Natural killer cell (primary cell): Measurements from ENCODE around the gene DNAJC3. TPM values are rescaled to one million over a fixed set of nuclear protein-coding genes. Genes with fewer than 3 reads are reported as not detected.

ENCODE experiments used
- ATAC-seq, 3 donors: fragments of 150-1000 bp in 2 of 3; fragments of 200-7000 bp in 1 of 3; cut with Tn5 transposase; 1 replicate in 1 of 3; 2 replicates in 2 of 3; pipeline ENCODE4 v1.10.0; 2021; ENCODE audit warnings: mild to moderate bottlenecking in 2 of 3, moderate library complexity in 2 of 3
- DNase-seq, 2 donors: peaks; one replicate each; pipeline versions ENCODE4 v3.0.0 to v3.0.0-alpha.2; 2013 to 2021; ENCODE audit warnings: mixed read lengths in 1 of 2
- H3K27ac ChIP-seq: one replicate; pipeline ENCODE4 v1.5.1; 2013; ENCODE audit warnings: mild to moderate bottlenecking, low read length
- H3K27me3 ChIP-seq: one replicate; pipeline ENCODE4 v1.6.1; 2013; ENCODE audit warnings: low read length; ENCODE audit not compliant: control insufficient read depth, insufficient read depth
- H3K36me3 ChIP-seq: one replicate; pipeline ENCODE4 v1.6.1; 2013; ENCODE audit warnings: low read length; ENCODE audit not compliant: control insufficient read depth, insufficient read depth
- H3K4me1 ChIP-seq: one replicate; pipeline ENCODE4 v1.6.1; 2013; ENCODE audit warnings: low read length; ENCODE audit not compliant: control insufficient read depth, insufficient read depth
- H3K4me3 ChIP-seq: one replicate; pipeline ENCODE4 v1.5.1; 2013; ENCODE audit warnings: low read length
- H3K9me3 ChIP-seq: one replicate; pipeline ENCODE4 v1.6.1; 2013; ENCODE audit warnings: low read length; ENCODE audit not compliant: control insufficient read depth, insufficient read depth
- H3K27ac Mint-ChIP-seq, 2 donors: one replicate each; pipeline ENCODE4 v1.8.0; 2022; ENCODE audit warnings: mild to moderate bottlenecking in 2 of 2, mixed read lengths in 2 of 2, moderate library complexity in 1 of 2
- H3K27me3 Mint-ChIP-seq, 2 donors: one replicate each; pipeline ENCODE4 v1.8.0; 2022; ENCODE audit warnings: low read depth in 2 of 2, mixed read lengths in 2 of 2
- H3K36me3 Mint-ChIP-seq: one replicate; pipeline ENCODE4 v1.8.0; 2022; ENCODE audit warnings: mixed read lengths
- H3K4me1 Mint-ChIP-seq, 2 donors: one replicate each; pipeline ENCODE4 v1.8.0; 2022; ENCODE audit warnings: mixed read lengths in 2 of 2
- H3K4me3 Mint-ChIP-seq: one replicate; pipeline ENCODE4 v1.8.0; 2022; ENCODE audit warnings: mild to moderate bottlenecking, moderate library complexity, mixed read lengths
- H3K9me3 Mint-ChIP-seq, 2 donors: one replicate each; pipeline ENCODE4 v1.8.0; 2022; ENCODE audit warnings: mixed read lengths in 2 of 2
- WGBS: methylation state at CpG from one replicate; pipeline ENCODE4 v1.1.7; 2013; ENCODE audit warnings: missing lambda C conversion rate; ENCODE audit not compliant: insufficient coverage; 5-methylcytosine and 5-hydroxymethylcytosine counted together
- intact Hi-C: fragments of 100-400 bp; cut with micrococcal nuclease; formaldehyde crosslinking; loops from one replicate; pipeline ENCODE4 v1.14.2; 2022
- total RNA-seq, 4 donors: library from RNA; stranded (reverse); fragments of 120-200 nt in 1 of 4; gene quantifications; one replicate each; pipeline versions ENCODE4 v1.2.3 to v1.2.4, GENCODE V29; 2013 to 2022
- TF ChIP-seq, protein P1 (sequence below): fragments of 200-600 bp; IDR thresholded peaks from one replicate; pipeline ENCODE4 v1.8.0; 2022; ENCODE audit warnings: antibody characterized with exemption

Gene DNAJC3
- total RNA-seq, 3 donors from 2014 or later (not counting 1 experiment from before 2014, with no cell fraction given): 26.5 to 38.1 (median 29.0) TPM

DNA sequence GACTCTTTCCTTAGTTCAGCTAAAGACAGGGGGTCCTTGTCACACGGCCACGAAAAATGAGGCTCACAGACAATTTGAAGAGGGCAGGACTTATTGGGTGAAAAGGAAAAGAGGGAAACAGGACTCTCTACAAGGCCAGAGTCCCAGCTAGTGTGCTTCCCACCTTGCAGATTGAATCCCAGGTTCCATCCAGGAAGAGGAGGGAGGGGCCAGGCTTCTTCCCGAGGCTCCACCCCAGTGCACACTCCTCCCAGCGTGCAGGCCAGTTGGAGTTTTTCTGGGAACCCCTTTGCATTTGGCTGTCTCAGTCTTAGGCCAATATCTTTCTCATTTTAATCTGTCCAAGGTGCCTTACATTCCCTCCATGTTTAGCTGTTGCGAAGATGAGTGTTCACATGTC lies 106.8 kb downstream of the DNAJC3 start:
- intact Hi-C loops: no loop called here
- ATAC-seq: no peak
- Mint-ChIP-seq H3K4me1 (peaks cover 0 to 12% of the 10 kb centered on the region in 2 donors), H3K36me3 (peaks cover 4% of the 10 kb centered on the region), H3K4me3 (no peak overlapping the region), H3K27ac (no peak overlapping the region), H3K9me3 (no peaks in the 10 kb centered on the region), H3K27me3 (no peaks in the 10 kb centered on the region)
- Histone ChIP-seq H3K9me3 (no peaks in the 10 kb centered on the region), H3K4me3 (no peak overlapping the region), H3K27me3 (no peaks in the 10 kb centered on the region), H3K36me3 (peaks cover 31% of the 10 kb centered on the region), H3K27ac (no peak overlapping the region), H3K4me1 (no peaks in the 10 kb centered on the region)
- no peak for DNase-seq
- WGBS: 98% methylated on average over 5 of the region's 5 CpGs
- TF ChIP-seq, protein P1, sequence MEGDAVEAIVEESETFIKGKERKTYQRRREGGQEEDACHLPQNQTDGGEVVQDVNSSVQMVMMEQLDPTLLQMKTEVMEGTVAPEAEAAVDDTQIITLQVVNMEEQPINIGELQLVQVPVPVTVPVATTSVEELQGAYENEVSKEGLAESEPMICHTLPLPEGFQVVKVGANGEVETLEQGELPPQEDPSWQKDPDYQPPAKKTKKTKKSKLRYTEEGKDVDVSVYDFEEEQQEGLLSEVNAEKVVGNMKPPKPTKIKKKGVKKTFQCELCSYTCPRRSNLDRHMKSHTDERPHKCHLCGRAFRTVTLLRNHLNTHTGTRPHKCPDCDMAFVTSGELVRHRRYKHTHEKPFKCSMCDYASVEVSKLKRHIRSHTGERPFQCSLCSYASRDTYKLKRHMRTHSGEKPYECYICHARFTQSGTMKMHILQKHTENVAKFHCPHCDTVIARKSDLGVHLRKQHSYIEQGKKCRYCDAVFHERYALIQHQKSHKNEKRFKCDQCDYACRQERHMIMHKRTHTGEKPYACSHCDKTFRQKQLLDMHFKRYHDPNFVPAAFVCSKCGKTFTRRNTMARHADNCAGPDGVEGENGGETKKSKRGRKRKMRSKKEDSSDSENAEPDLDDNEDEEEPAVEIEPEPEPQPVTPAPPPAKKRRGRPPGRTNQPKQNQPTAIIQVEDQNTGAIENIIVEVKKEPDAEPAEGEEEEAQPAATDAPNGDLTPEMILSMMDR: no peak

DNA sequence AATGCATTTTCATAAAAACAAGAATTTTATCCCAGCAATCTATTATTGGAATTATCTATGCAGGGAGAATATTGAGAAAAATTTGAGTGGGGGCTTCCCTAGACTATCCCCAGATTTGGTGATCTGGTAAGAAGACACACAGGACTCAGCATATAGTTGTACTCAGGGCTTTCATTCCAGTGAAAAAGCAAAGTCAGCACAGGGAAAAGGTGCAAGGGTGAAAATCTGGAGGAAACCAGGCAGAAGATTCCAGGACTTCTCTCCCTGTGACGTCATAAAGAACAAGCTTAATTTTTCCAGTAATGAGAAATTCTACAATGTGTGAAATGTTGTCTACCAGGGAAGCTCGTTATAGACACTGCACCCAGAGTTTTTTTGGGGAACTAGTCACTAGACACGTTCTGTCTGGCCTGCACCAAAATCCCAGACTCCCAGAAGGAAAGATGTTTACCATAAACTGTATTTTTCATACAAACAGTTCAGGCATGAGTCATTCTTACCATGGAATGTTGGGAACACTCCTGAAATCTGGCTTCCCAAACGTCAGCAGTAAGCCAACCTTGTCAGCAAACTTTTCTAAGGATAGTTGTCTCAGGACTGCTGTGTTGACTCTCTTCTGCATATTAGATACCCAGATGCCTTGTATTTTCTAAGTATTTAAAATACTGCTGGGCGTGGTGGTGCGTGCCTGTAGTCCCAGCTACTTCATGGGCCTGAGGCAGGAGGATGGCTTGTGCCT lies 107.4 kb downstream of the DNAJC3 start:
- H3K4me3 ChIP-seq: no peak overlapping the region
- H3K27ac ChIP-seq: no peak overlapping the region
- Mint-ChIP-seq H3K27ac (no peak overlapping the region), H3K36me3 (peaks cover 10% of the 10 kb centered on the region), H3K4me1 (peaks cover 0 to 12% of the 10 kb centered on the region in 2 donors), H3K27me3 (no peaks in the 10 kb centered on the region), H3K9me3 (no peaks in the 10 kb centered on the region), H3K4me3 (no peak overlapping the region)
- no peaks in the 10 kb centered on the region for H3K27me3 ChIP-seq
- intact Hi-C loops: no loop called here
- no peak for DNase-seq
- peaks cover 34% of the 10 kb centered on the region for H3K36me3 ChIP-seq
- no peak for ATAC-seq
- TF ChIP-seq, protein P1: no peak
- H3K4me1 ChIP-seq: no peaks in the 10 kb centered on the region
- WGBS: 94% methylated on average over 6 of the region's 6 CpGs
- H3K9me3 ChIP-seq: no peaks in the 10 kb centered on the region

DNA sequence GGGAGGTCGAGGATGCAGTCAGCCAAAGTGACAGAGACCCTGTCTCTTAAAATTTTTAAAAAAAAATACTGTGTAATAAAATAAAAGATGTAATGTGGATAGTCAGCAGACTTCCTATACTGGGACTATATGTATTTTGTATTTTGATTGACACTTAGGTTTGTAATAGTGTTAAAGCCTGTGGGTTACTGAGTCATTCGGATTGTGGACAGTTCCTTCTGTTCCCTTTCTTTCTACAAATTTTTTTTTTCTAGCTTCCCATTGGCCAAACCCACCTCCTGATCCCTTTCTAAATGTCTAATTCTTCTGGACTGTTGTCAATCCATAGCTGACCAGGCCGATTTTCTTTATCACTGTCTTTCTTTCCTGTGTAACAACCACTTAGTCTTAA lies 108.0 kb downstream of the DNAJC3 start:
- TF ChIP-seq, protein P1: no peak
- ATAC-seq (no peak), DNase-seq (no peak)
- peaks cover 34% of the 10 kb centered on the region for H3K36me3 ChIP-seq
- H3K27ac Mint-ChIP-seq: no peak overlapping the region
- H3K9me3 ChIP-seq: no peaks in the 10 kb centered on the region
- H3K36me3 Mint-ChIP-seq: peaks cover 15% of the 10 kb centered on the region
- H3K4me3 ChIP-seq: no peak overlapping the region
- no peak overlapping the region for H3K4me3 Mint-ChIP-seq
- WGBS: 87% methylated on average over 2 of the region's 3 CpGs
- no peaks in the 10 kb centered on the region for H3K27me3 Mint-ChIP-seq
- no peak overlapping the region for H3K27ac ChIP-seq
- no peaks in the 10 kb centered on the region for H3K9me3 Mint-ChIP-seq
- H3K27me3 ChIP-seq: no peaks in the 10 kb centered on the region
- H3K4me1 Mint-ChIP-seq: peaks cover 2 to 14% of the 10 kb centered on the region in 2 donors
- no peaks in the 10 kb centered on the region for H3K4me1 ChIP-seq
- intact Hi-C loops: no loop called here
